ENCODE measurements around the gene PRKCE. TPM values are rescaled to one million over a fixed set of nuclear protein-coding genes. Genes with fewer than 3 reads are reported as not detected.

The PRKCE gene
- total RNA-seq, 1 donor from 2014 or later, result 4.6 TPM

GRCh38 chr2:46051085-46051484 is 399.6 kb downstream of the PRKCE start:
- TF ChIP-seq CTCF (IDR thresholded peaks at IDR 0.05), result no peak
- intact Hi-C loops (cut with DNase I), result no loop called here
- Histone ChIP-seq H3K9me3 (no peaks in the 10 kb centered on the region), H3K4me3 (no peak overlapping the region), H3K36me3 (no peaks in the 10 kb centered on the region), H3K27me3 (no peaks in the 10 kb centered on the region), H3K4me1 (peaks cover 6% of the 10 kb centered on the region in 2 donors), H3K27ac (peak overlapping the region in 1 of 2 donors; percentile 76)
- no peak for DNase-seq (ENCODE audit: low spot score in 2 of 2)

GRCh38 chr2:46053564-46053963 is 402.1 kb downstream of the PRKCE start:
- DNase-seq (ENCODE audit: low spot score in 2 of 2), result no peak
- H3K27ac ChIP-seq, result no peak overlapping the region
- no peaks in the 10 kb centered on the region for H3K36me3 ChIP-seq
- H3K4me3 ChIP-seq, result no peak overlapping the region
- no peaks in the 10 kb centered on the region for H3K9me3 ChIP-seq
- no peaks in the 10 kb centered on the region for H3K27me3 ChIP-seq
- H3K4me1 ChIP-seq, result peaks cover 6 to 9% of the 10 kb centered on the region in 2 donors
- no peak for TF ChIP-seq CTCF (IDR thresholded peaks at IDR 0.05)
- intact Hi-C loops (cut with DNase I), result no loop called here

- TF ChIP-seq CTCF (IDR thresholded peaks at IDR 0.05), result no peak
- intact Hi-C loops (cut with DNase I), result no loop called here
- Histone ChIP-seq H3K36me3 (no peaks in the 10 kb centered on the region), H3K27me3 (no peaks in the 10 kb centered on the region), H3K9me3 (no peaks in the 10 kb centered on the region), H3K27ac (no peak overlapping the region), H3K4me1 (peaks cover 0 to 3% of the 10 kb centered on the region in 2 donors), H3K4me3 (no peak overlapping the region)
- DNase-seq (ENCODE audit: low spot score in 2 of 2), result no peak
Measured at GRCh38 chr2:46056541-46056940, 405.1 kb downstream of the PRKCE start.

GRCh38 chr2:46058140-46058539 is 406.7 kb downstream of the PRKCE start:
- H3K36me3 ChIP-seq, result no peaks in the 10 kb centered on the region
- no peaks in the 10 kb centered on the region for H3K27me3 ChIP-seq
- no peak overlapping the region for H3K4me3 ChIP-seq
- TF ChIP-seq CTCF (IDR thresholded peaks at IDR 0.05), result no peak
- H3K9me3 ChIP-seq, result no peaks in the 10 kb centered on the region
- H3K27ac ChIP-seq, result no peak overlapping the region
- no peak for DNase-seq (ENCODE audit: low spot score in 2 of 2)
- intact Hi-C loops (cut with DNase I), result no loop called here
- H3K4me1 ChIP-seq, result peaks cover 0 to 3% of the 10 kb centered on the region in 2 donors

- TF ChIP-seq CTCF (IDR thresholded peaks at IDR 0.05), result peak; percentile 83 to 94 (median 88)
- DNase-seq (ENCODE audit: low spot score in 2 of 2), result peak; percentile 12 to 93
- intact Hi-C loops (cut with DNase I), result loop anchor here (1.0 to 5.0 kb wide), 4 partner anchors 51 to 398 kb away; no protein-coding TSS in a partner anchor
- Histone ChIP-seq H3K4me1 (peaks cover 3 to 4% of the 10 kb centered on the region in 2 donors), H3K4me3 (no peak overlapping the region), H3K9me3 (no peaks in the 10 kb centered on the region), H3K27ac (no peak overlapping the region), H3K27me3 (no peaks in the 10 kb centered on the region), H3K36me3 (no peaks in the 10 kb centered on the region)
Measured at GRCh38 chr2:46062637-46063412, 411.4 kb downstream of the PRKCE start.

Data from ascending aorta (tissue), 2 donors.